GM12878 (cell line): ENCODE data around the gene KCNK4. TPM values are rescaled to one million over a fixed set of nuclear protein-coding genes. Genes with fewer than 3 reads are reported as not detected.

ENCODE experiments used
- ATAC-seq: fragments of 200-7000 bp; cut with Tn5 transposase; 3 replicates; pipeline ENCODE4 v1.9.1; 2020; ENCODE audit warnings: mild to moderate bottlenecking, moderate library complexity
- BruUV-seq: library from RNA; stranded (reverse); fragments of 400-500 nt; replicated peaks from 2 replicates; lab custom pipeline; 2021; lab: Mats Ljungman, UMichigan
- CTCF ChIA-PET: fragments of 300-600 bp; sonication (Branson Sonifier 250); formaldehyde crosslinking; extraction: SDS; loops from one replicate; lab custom pipeline; 2021; ENCODE audit warnings: inconsistent platforms; lab: Yijun Ruan, JAX
- POLR2A ChIA-PET: fragments of 350-600 bp; formaldehyde crosslinking; extraction: SDS; loops from one replicate; lab custom pipeline; 2021; ENCODE audit warnings: inconsistent platforms; lab: Charles Lee
- RAD21 ChIA-PET: fragments of 300-600 bp; sonication (Branson Sonifier 250); formaldehyde crosslinking; loops from one replicate; lab custom pipeline; 2023; ENCODE audit warnings: antibody characterized with exemption; ENCODE audit not compliant: unreplicated experiment; lab: Charles Lee
- SMC1A ChIA-PET: fragments of 300-600 bp; sonication (Branson Sonifier 250); formaldehyde crosslinking; loops from one replicate; lab custom pipeline; 2023; ENCODE audit not compliant: unreplicated experiment, uncharacterized antibody; lab: Charles Lee
- DNase-seq: peaks from one replicate; pipeline ENCODE4 v3.0.0-alpha.2; 2011; ENCODE audit warnings: low read depth, low spot score
- FAIRE-seq: peaks from 3 replicates; lab custom pipeline; 2011; peaks lifted over from hg19 to GRCh38; lab: Jason Lieb, UNC
- H2AFZ ChIP-seq: 2 replicates; pipeline ENCODE4 v1.6.0; 2011; ENCODE audit warnings: low read depth, low read length, control low read depth; ENCODE audit not compliant: control insufficient read depth
- H3K27ac ChIP-seq: 2 replicates; pipeline ENCODE4 v1.5.1; 2011; ENCODE audit warnings: control low read depth; ENCODE audit not compliant: control insufficient read depth, insufficient read depth
- H3K27me3 ChIP-seq, 2 experiments: replicated peaks in 1 of 2; 2 replicates each; pipeline versions ENCODE4 v1.6.0 to v1.6.1; 2011; ENCODE audit warnings: low read length in 1 of 2; ENCODE audit not compliant: control insufficient read depth in 2 of 2, insufficient read depth in 2 of 2
- H3K36me3 ChIP-seq, 2 experiments: 2 replicates each; pipeline ENCODE4 v1.5.1; 2011; ENCODE audit warnings: low read length in 1 of 2; ENCODE audit not compliant: control insufficient read depth in 2 of 2, insufficient read depth in 2 of 2
- H3K4me1 ChIP-seq: 2 replicates; pipeline ENCODE4 v1.6.1; 2011; ENCODE audit warnings: mild to moderate bottlenecking, low read length, moderate library complexity, mixed read lengths; ENCODE audit not compliant: control insufficient read depth, insufficient read depth
- H3K4me2 ChIP-seq: 2 replicates; pipeline ENCODE4 v1.6.0; 2011; ENCODE audit warnings: control low read depth; ENCODE audit not compliant: control insufficient read depth, insufficient read depth
- H3K4me3 ChIP-seq: fragments of 200-600 bp; sonication (generic); 2 replicates; pipeline ENCODE4 v1.5.1; 2016
- H3K79me2 ChIP-seq: 2 replicates; pipeline ENCODE4 v1.6.0; 2011; ENCODE audit warnings: low read length; ENCODE audit not compliant: control insufficient read depth, insufficient read depth
- H3K9ac ChIP-seq: 2 replicates; pipeline ENCODE4 v1.8.0; 2011; ENCODE audit warnings: low read length, control low read depth, mixed read lengths; ENCODE audit not compliant: control insufficient read depth, insufficient read depth
- H3K9me3 ChIP-seq: replicated peaks from 3 replicates; pipeline ENCODE4 v1.5.1; 2011; ENCODE audit warnings: mild to moderate bottlenecking, low read length; ENCODE audit not compliant: control insufficient read depth, insufficient read depth
- H4K20me1 ChIP-seq: 2 replicates; pipeline ENCODE4 v1.6.0; 2011; ENCODE audit not compliant: control insufficient read depth, insufficient read depth
- BCLAF1 ChIP-seq: fragments of 450-650 bp; IDR thresholded peaks from 2 replicates; pipeline ENCODE4 v1.6.1; 2017; ENCODE audit warnings: antibody characterized with exemption, mild to moderate bottlenecking, moderate library complexity
- BRCA1 ChIP-seq: IDR thresholded peaks from 2 replicates; pipeline ENCODE4 v1.6.1; 2011; ENCODE audit warnings: low read depth, low read length, improper control_type of control experiment
- CBFB ChIP-seq: IDR thresholded peaks from 2 replicates; pipeline ENCODE4 v1.6.1; 2016; ENCODE audit warnings: antibody characterized with exemption, low read depth
- CHD1 ChIP-seq: IDR thresholded peaks from 2 replicates; pipeline ENCODE4 v1.6.1; 2012; ENCODE audit warnings: low read depth, low read length, improper control_type of control experiment
- ETV6 ChIP-seq, 2 experiments: fragments of 450-650 bp in 1 of 2; IDR thresholded peaks in 1 of 2; conservative IDR thresholded peaks in 1 of 2; 2 replicates each; pipeline ENCODE4 v1.6.1; 2014; ENCODE audit warnings: antibody characterized with exemption in 1 of 2, borderline replicate concordance in 1 of 2, low read depth in 1 of 2, mild to moderate bottlenecking in 1 of 2, moderate library complexity in 1 of 2
- FOS ChIP-seq: IDR thresholded peaks from 3 replicates; pipeline ENCODE4 v1.6.1; 2011; ENCODE audit warnings: borderline replicate concordance; ENCODE audit not compliant: insufficient read length; ENCODE audit errors: extremely low read depth
- LARP7 ChIP-seq: fragments of 450-650 bp; IDR thresholded peaks from 2 replicates; pipeline ENCODE4 v1.6.1; 2017; ENCODE audit warnings: mild to moderate bottlenecking
- PAX8 ChIP-seq: fragments of 450-650 bp; IDR thresholded peaks from 2 replicates; pipeline ENCODE4 v1.6.1; 2017; ENCODE audit warnings: mild to moderate bottlenecking, moderate library complexity
- PML ChIP-seq: IDR thresholded peaks from 2 replicates; pipeline ENCODE4 v1.6.1; 2012; ENCODE audit warnings: low read length, inconsistent platforms
- RAD51 ChIP-seq: fragments of 450-650 bp; IDR thresholded peaks from 2 replicates; pipeline ENCODE4 v1.6.1; 2016; ENCODE audit warnings: moderate library complexity, mild to moderate bottlenecking, inconsistent platforms
- RUNX3 ChIP-seq: IDR thresholded peaks from 2 replicates; pipeline ENCODE4 v1.6.1; 2012; ENCODE audit warnings: low read length, inconsistent platforms
- TAF1 ChIP-seq: IDR thresholded peaks from 2 replicates; pipeline ENCODE4 v1.6.1; 2011; ENCODE audit warnings: mild to moderate bottlenecking, low read depth, low read length, borderline replicate concordance
- ZBED1 ChIP-seq: IDR thresholded peaks from 2 replicates; pipeline ENCODE4 v1.6.1; 2016; ENCODE audit warnings: borderline replicate concordance
- ZNF217 ChIP-seq: fragments of 450-650 bp; IDR thresholded peaks from 2 replicates; pipeline ENCODE4 v1.6.1; 2017; ENCODE audit warnings: antibody characterized with exemption, mild to moderate bottlenecking
- ZNF687 ChIP-seq: fragments of 450-650 bp; IDR thresholded peaks from 2 replicates; pipeline ENCODE4 v1.6.1; 2017; ENCODE audit warnings: mild to moderate bottlenecking, moderate library complexity
- WGBS: methylation state at CpG from one replicate; pipeline ENCODE4 v1.1.6; 2016; ENCODE audit warnings: low lambda C conversion rate; ENCODE audit not compliant: insufficient replicate concordance, insufficient coverage; ENCODE audit errors: missing lambda C conversion rate; 5-methylcytosine and 5-hydroxymethylcytosine counted together
- in situ Hi-C: fragments of 300-500 bp; cut with MboI; formaldehyde crosslinking; loops from 9 replicates; pipeline ENCODE4 v1.14.3; 2018; ENCODE audit warnings: mixed read lengths
- intact Hi-C: fragments of 100-400 bp; cut with micrococcal nuclease; formaldehyde crosslinking; loops from one replicate; pipeline ENCODE4 v1.14.2; 2022; ENCODE audit not compliant: unreplicated experiment
- polyA plus RNA-seq, 11 experiments: library from polyadenylated mRNA; depleted of rRNA in 4 of 11; unstranded in 6 of 11; stranded (reverse) in 5 of 11; fragments of >200 nt; fragmentation: Nextera tagmentation in 4 of 11; fragmentation: Illumina TruSeq in 1 of 11; extraction: Ambion mirVana in 4 of 11; extraction: Trizol in 1 of 11; gene quantifications; 1 replicate in 1 of 11; 2 replicates in 10 of 11; pipeline versions ENCODE4 v1.2.1 to v1.2.3, GENCODE V29; 2011 to 2016; ENCODE audit warnings: inconsistent platforms in 2 of 11, missing spikeins in 2 of 11, low read depth in 1 of 11
- total RNA-seq, 4 experiments: library from RNA; depleted of rRNA in 3 of 4; stranded (reverse); fragments of >200 nt in 3 of 4; fragmentation: Illumina TruSeq in 1 of 4; extraction: Trizol in 1 of 4; gene quantifications; 2 replicates each; pipeline versions ENCODE4 v1.2.1 to v1.2.3, GENCODE V29; 2013 to 2021
- TF ChIP-seq, protein P1 (sequence below): IDR thresholded peaks from 2 replicates; pipeline ENCODE4 v1.6.1; 2011; ENCODE audit warnings: mild to moderate bottlenecking, low read depth, low read length, moderate library complexity; ENCODE audit not compliant: insufficient replicate concordance

Gene KCNK4
- total and polyA plus RNA-seq, 10 of the 15 experiments (the other 5 are each of a cell fraction or from before 2014, with no cell fraction given) = 0.04 TPM; not detected in 9

DNA sequence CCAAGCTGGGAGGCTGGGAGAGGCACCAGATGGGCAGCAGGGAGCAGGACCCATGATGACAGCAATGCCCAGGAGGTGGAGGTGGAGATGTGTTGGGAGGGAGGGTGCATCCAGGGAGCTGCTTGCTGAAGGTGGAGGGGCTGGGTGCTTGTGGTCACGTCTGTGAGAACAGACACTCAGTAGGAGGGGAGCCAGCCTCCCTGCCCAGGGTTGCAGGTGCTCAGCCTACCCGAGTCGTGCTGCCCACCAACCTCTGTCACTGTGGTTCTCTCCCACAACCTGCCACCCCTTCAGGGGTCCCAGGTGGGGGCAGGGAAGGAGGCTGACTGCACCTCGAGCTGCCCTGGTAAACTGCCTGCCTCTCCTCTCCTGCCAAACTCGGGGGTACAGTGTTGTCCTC, 32.3 kb downstream of the KCNK4 start:
- Histone ChIP-seq H3K27ac (no peak overlapping the region), H3K4me3 (no peak overlapping the region), H4K20me1 (no peaks in the 10 kb centered on the region), H3K9me3 (no peaks in the 10 kb centered on the region; the same call in 2 of the 3 replicates), H3K4me1 (peaks cover 4% of the 10 kb centered on the region; the same call in 1 of the 2 replicates), H3K9ac (no peak overlapping the region), H3K36me3 (peaks cover 0 to 2% of the 10 kb centered on the region in 2 experiments; a peak in 2 of 4 replicates), H3K27me3 (no peaks in the 10 kb centered on the region), H3K4me2 (no peak overlapping the region), H3K79me2 (peaks cover 13% of the 10 kb centered on the region), H2AFZ (no peak overlapping the region)
- intact Hi-C loops (no loop called here), in situ Hi-C loops (no loop called here)
- no peak for TF ChIP-seq FOS
- no peak for TF ChIP-seq PAX8
- TF ChIP-seq BCLAF1 = no peak
- TF ChIP-seq, protein P1, sequence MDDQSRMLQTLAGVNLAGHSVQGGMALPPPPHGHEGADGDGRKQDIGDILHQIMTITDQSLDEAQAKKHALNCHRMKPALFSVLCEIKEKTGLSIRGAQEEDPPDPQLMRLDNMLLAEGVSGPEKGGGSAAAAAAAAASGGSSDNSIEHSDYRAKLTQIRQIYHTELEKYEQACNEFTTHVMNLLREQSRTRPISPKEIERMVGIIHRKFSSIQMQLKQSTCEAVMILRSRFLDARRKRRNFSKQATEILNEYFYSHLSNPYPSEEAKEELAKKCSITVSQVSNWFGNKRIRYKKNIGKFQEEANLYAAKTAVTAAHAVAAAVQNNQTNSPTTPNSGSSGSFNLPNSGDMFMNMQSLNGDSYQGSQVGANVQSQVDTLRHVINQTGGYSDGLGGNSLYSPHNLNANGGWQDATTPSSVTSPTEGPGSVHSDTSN = no peak
- no peak for TF ChIP-seq RAD51
- no peak for TF ChIP-seq CHD1
- no peak for TF ChIP-seq LARP7
- no peak for TF ChIP-seq BRCA1
- TF ChIP-seq PML = no peak
- TF ChIP-seq ZNF217 = no peak
- no peak for TF ChIP-seq TAF1
- no peak for TF ChIP-seq RUNX3
- TF ChIP-seq ZBED1 = no peak
- no peak for TF ChIP-seq ZNF687
- TF ChIP-seq CBFB = no peak
- no peak for TF ChIP-seq ETV6 (conservative IDR thresholded peaks at IDR 0.05 in 1 of 2, IDR thresholded peaks at IDR 0.05 in 1 of 2; ENCODE audit: borderline replicate concordance in 1 of 2, low read depth in 1 of 2)
- no TSS peak for BruUV-seq
- ATAC-seq (no peak), DNase-seq (no peak), FAIRE-seq (no peak)
- POLR2A ChIA-PET = interaction anchor here (0.6 to 1.4 kb wide), 4 partner anchors 8 to 1620 kb away, joined by 3 to 6 read pairs (median 3); no protein-coding TSS in a partner anchor
- CTCF ChIA-PET = interaction anchor here (0.7 to 3.6 kb wide), 5 partner anchors 9 to 459 kb away, joined by 3 to 19 read pairs (median 5); no protein-coding TSS in a partner anchor
- 63% methylated on average over 5 of the region's 5 CpGs for WGBS
- RAD21 ChIA-PET = interaction anchor here (0.6 to 2.0 kb wide), 3 partner anchors 8 to 12 kb away, joined by 4 to 6 read pairs (median 4); no protein-coding TSS in a partner anchor
- SMC1A ChIA-PET = no interaction called here
